AG04450 (cell line): ENCODE measurements around the gene HSPA1L. TPM values are rescaled to one million over a fixed set of nuclear protein-coding genes. Genes with fewer than 3 reads are reported as not detected.
A peak's percentile ranks its signal among the peaks of the same experiment; 100 is the strongest.
"Not testable (repeated sequence)": the region's sequence is repeated elsewhere in the genome, so short reads cannot be mapped to it uniquely, and the experiment has no call there.

Source experiments
- CTCF ChIA-PET: fragments of 300-600, 350-600 bp; formaldehyde crosslinking; extraction: SDS; loops from one replicate; lab custom pipeline; 2022; ENCODE audit warnings: antibody characterized with exemption, inconsistent platforms; lab: Charles Lee
- POLR2A ChIA-PET: fragments of 350-600 bp; formaldehyde crosslinking; extraction: SDS; loops from one replicate; lab custom pipeline; 2021; ENCODE audit warnings: antibody characterized with exemption, inconsistent platforms; lab: Yijun Ruan, JAX
- DNase-seq: peaks from one replicate; pipeline ENCODE4 v3.0.0-alpha.2; 2011; ENCODE audit warnings: low read depth, low spot score
- H3K27ac ChIP-seq: one replicate; pipeline ENCODE4 v1.5.1; 2012; ENCODE audit warnings: low read depth, low read length, control low read depth
- H3K27me3 ChIP-seq: one replicate; pipeline ENCODE4 v1.6.0; 2012; ENCODE audit warnings: low read length; ENCODE audit not compliant: control insufficient read depth, insufficient read depth
- H3K4me3 ChIP-seq: 2 replicates; pipeline ENCODE4 v1.5.1; 2011; ENCODE audit warnings: mild to moderate bottlenecking, low read depth, low read length, control low read depth
- H3K9me3 ChIP-seq: 2 replicates; pipeline ENCODE4 v1.5.1; 2012; ENCODE audit warnings: low read length; ENCODE audit not compliant: control insufficient read depth, insufficient read depth
- polyA minus RNA-seq: library from RNA; depleted of rRNA, polyadenylated mRNA; stranded (reverse); fragments of >200 nt; gene quantifications from 2 replicates; pipeline ENCODE4 v1.2.3, GENCODE V29; 2011; rRNA and poly(A)+ RNA removed
- polyA plus RNA-seq: library from polyadenylated mRNA; depleted of rRNA; stranded (reverse); fragments of >200 nt; gene quantifications from 2 replicates; pipeline ENCODE4 v1.2.3, GENCODE V29; 2011; rRNA removed
- TF ChIP-seq, protein P1 (sequence below): IDR thresholded peaks from 2 replicates; pipeline ENCODE4 v1.5.1; 2011; ENCODE audit warnings: low read depth, low read length, control low read depth, inconsistent platforms

Gene HSPA1L
- polyA plus RNA-seq (1.1 and 1.2 TPM in 2 replicates), polyA minus RNA-seq (0.97 and 1.9 TPM in 2 replicates)

DNA sequence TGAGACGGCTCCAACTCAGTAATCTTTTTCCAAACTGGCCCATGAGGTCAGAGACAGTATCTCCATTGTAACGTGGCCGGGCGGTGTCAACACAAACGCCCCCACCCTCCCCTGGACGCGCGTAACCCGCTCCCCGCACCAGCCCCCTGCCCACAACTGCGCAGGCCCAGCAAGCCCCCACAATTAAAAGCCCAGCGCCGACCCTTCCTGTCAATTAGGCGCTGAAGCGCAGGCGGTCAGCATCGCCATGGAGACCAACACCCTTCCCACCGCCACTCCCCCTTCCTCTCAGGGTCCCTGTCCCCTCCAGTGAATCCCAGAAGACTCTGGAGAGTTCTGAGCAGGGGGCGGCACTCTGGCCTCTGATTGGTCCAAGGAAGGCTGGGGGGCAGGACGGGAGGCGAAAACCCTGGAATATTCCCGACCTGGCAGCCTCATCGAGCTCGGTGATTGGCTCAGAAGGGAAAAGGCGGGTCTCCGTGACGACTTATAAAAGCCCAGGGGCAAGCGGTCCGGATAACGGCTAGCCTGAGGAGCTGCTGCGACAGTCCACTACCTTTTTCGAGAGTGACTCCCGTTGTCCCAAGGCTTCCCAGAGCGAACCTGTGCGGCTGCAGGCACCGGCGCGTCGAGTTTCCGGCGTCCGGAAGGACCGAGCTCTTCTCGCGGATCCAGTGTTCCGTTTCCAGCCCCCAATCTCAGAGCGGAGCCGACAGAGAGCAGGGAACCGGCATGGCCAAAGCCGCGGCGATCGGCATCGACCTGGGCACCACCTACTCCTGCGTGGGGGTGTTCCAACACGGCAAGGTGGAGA is at the start of gene HSPA1L, which contains the start of gene HSPA1A:
HSPA1L (minus strand) TSS at position 259 of the 814 bp plus-strand sequence. CDS start 3,311 bp downstream, outside the sequence.
HSPA1A (plus strand) TSS at position 519 of the 814 bp plus-strand sequence; CDS start at position 733, 214 bp downstream.
- peak; percentile 85 for DNase-seq
- ChIA-PET POLR2A (interaction anchor here (0.7 to 2.2 kb wide), 17 partner anchors 9 to 155 kb away, joined by 3 to 53 read pairs (median 3); partner anchors contain the start of genes C6orf47, CLIC1, DDAH2 and HSPA1B), CTCF (interaction anchor here (0.6 to 1.8 kb wide), 4 partner anchors 9 to 77 kb away, joined by 3 to 8 read pairs (median 5); partner anchors contain the start of gene LSM2)
- H3K4me3 ChIP-seq = peak within 1 kb of the TSS; percentile 83
- no peaks in the 10 kb centered on the region; the same call in 1 of the 2 replicates for H3K9me3 ChIP-seq
- H3K27me3 ChIP-seq = no peaks in the 10 kb centered on the region
- TF ChIP-seq, protein P1, sequence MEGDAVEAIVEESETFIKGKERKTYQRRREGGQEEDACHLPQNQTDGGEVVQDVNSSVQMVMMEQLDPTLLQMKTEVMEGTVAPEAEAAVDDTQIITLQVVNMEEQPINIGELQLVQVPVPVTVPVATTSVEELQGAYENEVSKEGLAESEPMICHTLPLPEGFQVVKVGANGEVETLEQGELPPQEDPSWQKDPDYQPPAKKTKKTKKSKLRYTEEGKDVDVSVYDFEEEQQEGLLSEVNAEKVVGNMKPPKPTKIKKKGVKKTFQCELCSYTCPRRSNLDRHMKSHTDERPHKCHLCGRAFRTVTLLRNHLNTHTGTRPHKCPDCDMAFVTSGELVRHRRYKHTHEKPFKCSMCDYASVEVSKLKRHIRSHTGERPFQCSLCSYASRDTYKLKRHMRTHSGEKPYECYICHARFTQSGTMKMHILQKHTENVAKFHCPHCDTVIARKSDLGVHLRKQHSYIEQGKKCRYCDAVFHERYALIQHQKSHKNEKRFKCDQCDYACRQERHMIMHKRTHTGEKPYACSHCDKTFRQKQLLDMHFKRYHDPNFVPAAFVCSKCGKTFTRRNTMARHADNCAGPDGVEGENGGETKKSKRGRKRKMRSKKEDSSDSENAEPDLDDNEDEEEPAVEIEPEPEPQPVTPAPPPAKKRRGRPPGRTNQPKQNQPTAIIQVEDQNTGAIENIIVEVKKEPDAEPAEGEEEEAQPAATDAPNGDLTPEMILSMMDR = no peak
- H3K27ac ChIP-seq = peak within 1 kb of the TSS; percentile 92

- ChIA-PET CTCF (interaction anchor here (1.1 kb wide), 1 partner anchor 24 kb away, joined by 6 read pairs; no protein-coding TSS in a partner anchor), POLR2A (no interaction called here)
- Histone ChIP-seq H3K27me3 (no peaks in the 10 kb centered on the region), H3K4me3 (no peak overlapping the region), H3K27ac (no peak overlapping the region), H3K9me3 (no peaks in the 10 kb centered on the region; the same call in 1 of the 2 replicates)
- TF ChIP-seq, protein P1 = no peak
- no peak for DNase-seq
Measured at GRCh38 chr6:31864818-31865204, 49.7 kb upstream of the HSPA1L start.

- H3K4me3 ChIP-seq = peak overlapping the region; percentile 79
- not testable (repeated sequence) for DNase-seq, H3K27me3 ChIP-seq, H3K9me3 ChIP-seq
- ChIA-PET CTCF (interaction anchor here (0.6 to 1.3 kb wide), 5 partner anchors 25 to 221 kb away, joined by 3 to 6 read pairs (median 4); no protein-coding TSS in a partner anchor), POLR2A (interaction anchor here (0.5 to 2.0 kb wide), 6 partner anchors 17 to 161 kb away, joined by 3 to 15 read pairs (median 4); partner anchors contain the start of genes ABHD16A and HSPA1B)
- peak overlapping the region; percentile 62 for H3K27ac ChIP-seq
Measured at GRCh38 chr6:31864123-31864562, 49.1 kb upstream of the HSPA1L start.

- peak within 1 kb of the TSS; percentile 92 for H3K4me3 ChIP-seq
- ChIA-PET POLR2A (interaction anchor here (0.6 to 2.0 kb wide), 14 partner anchors 12 to 198 kb away, joined by 3 to 15 read pairs (median 4); partner anchors contain the start of genes GPANK1, HSPA1B, LSM2 and ZBTB12), CTCF (interaction anchor here (1.3 kb wide), 1 partner anchor 90 kb away, joined by 5 read pairs; no protein-coding TSS in a partner anchor)
- TF ChIP-seq, protein P1 = no peak
- H3K27ac ChIP-seq = peak within 1 kb of the TSS; percentile 78
- H3K27me3 ChIP-seq = no peaks in the 10 kb centered on the region
- peak; percentile 100 for DNase-seq
- no peaks in the 10 kb centered on the region; the same call in 1 of the 2 replicates for H3K9me3 ChIP-seq
Measured at GRCh38 chr6:31862344-31863235, 47.5 kb upstream of the HSPA1L start, which contains the start of gene NEU1. Gene NEU1, minus strand, starts transcription at chr6:31862821. Its CDS starts 45 bp downstream, at chr6:31862776.
